Fibroblast of villous mesenchyme (primary cell): ENCODE data around the gene LMNB1. TPM values are rescaled to one million over a fixed set of nuclear protein-coding genes. Genes with fewer than 3 reads are reported as not detected.
"Not testable (repeated sequence)": the region's sequence is repeated elsewhere in the genome, so short reads cannot be mapped to it uniquely, and the experiment has no call there.

ENCODE experiments used
- DNase-seq: peaks from one replicate; pipeline ENCODE4 v3.0.0-alpha.2; 2010; ENCODE audit warnings: low read depth
- H3K4me3 ChIP-seq: 2 replicates; pipeline ENCODE4 v1.5.1; 2011; ENCODE audit warnings: low read depth, mild to moderate bottlenecking, low read length
- CTCF ChIP-seq: IDR thresholded peaks from 2 replicates; pipeline ENCODE4 v1.5.1; 2012; ENCODE audit warnings: low read depth, mild to moderate bottlenecking, low read length; ENCODE audit not compliant: insufficient read depth
- total RNA-seq: library from RNA; depleted of rRNA; stranded (reverse); fragments of >200 nt; gene quantifications from 2 replicates; pipeline ENCODE4 v1.2.3, GENCODE V29; 2012

Gene LMNB1
- total RNA-seq, 1 donor, result 47.9 TPM

GRCh38 chr5:126811515-126812198, 34.7 kb downstream of the LMNB1 start:
- no peak for TF ChIP-seq CTCF
- DNase-seq, result peak; percentile 66
- no peak overlapping the region for H3K4me3 ChIP-seq

GRCh38 chr5:126812199-126812570, 35.2 kb downstream of the LMNB1 start:
- no peak overlapping the region for H3K4me3 ChIP-seq
- DNase-seq, result no peak
- TF ChIP-seq CTCF, result no peak

- DNase-seq, H3K4me3 ChIP-seq: not testable (repeated sequence)
These were observed 36.9 kb downstream of the LMNB1 start for GRCh38 chr5:126813799-126814198.

- no peak for TF ChIP-seq CTCF
- peak; percentile 60 for DNase-seq
- H3K4me3 ChIP-seq, result no peak overlapping the region
These were observed 37.9 kb downstream of the LMNB1 start for GRCh38 chr5:126814721-126815404.

- no peak overlapping the region for H3K4me3 ChIP-seq
- no peak for DNase-seq
- no peak for TF ChIP-seq CTCF
These were observed 39.7 kb downstream of the LMNB1 start for GRCh38 chr5:126816649-126817048.

- no peak overlapping the region for H3K4me3 ChIP-seq
- TF ChIP-seq CTCF, result no peak
- DNase-seq, result no peak
These were observed 41.8 kb downstream of the LMNB1 start for GRCh38 chr5:126818736-126819135.

- no peak for DNase-seq
- TF ChIP-seq CTCF, result no peak
- no peak overlapping the region for H3K4me3 ChIP-seq
These were observed 42.3 kb downstream of the LMNB1 start for GRCh38 chr5:126819253-126819652.
